OCI-LY7 (cell line): ENCODE measurements around the gene NOTCH2. TPM values are rescaled to one million over a fixed set of nuclear protein-coding genes. Genes with fewer than 3 reads are reported as not detected.

Source experiments
- BruUV-seq: library from RNA; stranded (reverse); fragments of 400-500 nt; replicated peaks from 2 replicates; lab custom pipeline; 2021; lab: Mats Ljungman, UMichigan
- CTCF ChIA-PET: fragments of 300-600 bp; sonication (Branson Sonifier 250); formaldehyde crosslinking; loops from one replicate; lab custom pipeline; 2022; ENCODE audit warnings: antibody characterized with exemption; ENCODE audit not compliant: unreplicated experiment; lab: Charles Lee
- POLR2A ChIA-PET: fragments of 300-600 bp; sonication (Branson Sonifier 250); formaldehyde crosslinking; loops from one replicate; lab custom pipeline; 2022; ENCODE audit warnings: antibody characterized with exemption; lab: Charles Lee
- DNase-seq: peaks from one replicate; pipeline ENCODE4 v3.0.0-alpha.2; 2015; ENCODE audit warnings: low spot score
- H2AFZ ChIP-seq: fragments of 200-600 bp; sonication (generic), shearing (Covaris generic); 2 replicates; pipeline ENCODE4 v1.6.1; 2014; ENCODE audit warnings: mild to moderate bottlenecking, antibody characterized with exemption, low read length, moderate library complexity
- H3K27ac ChIP-seq: fragments of 200-600 bp; sonication (generic); 2 replicates; pipeline ENCODE4 v1.5.1; 2014; ENCODE audit warnings: mixed run types, low read depth, mild to moderate bottlenecking, moderate library complexity, low read length, inconsistent platforms; ENCODE audit not compliant: poor library complexity, severe bottlenecking
- H3K36me3 ChIP-seq: fragments of 200-600 bp; sonication (generic); 2 replicates; pipeline ENCODE4 v1.6.1; 2014; ENCODE audit warnings: mild to moderate bottlenecking, antibody characterized with exemption, low read length, moderate library complexity, mixed read lengths; ENCODE audit not compliant: insufficient read depth
- H3K4me1 ChIP-seq: fragments of 200-600 bp; sonication (generic); 2 replicates; pipeline ENCODE4 v1.5.1; 2014; ENCODE audit warnings: mild to moderate bottlenecking, low read length; ENCODE audit not compliant: insufficient read depth, poor library complexity, severe bottlenecking
- H3K4me2 ChIP-seq: fragments of 200-600 bp; sonication (generic); 2 replicates; pipeline ENCODE4 v1.6.1; 2014; ENCODE audit warnings: mild to moderate bottlenecking, low read length
- H3K4me3 ChIP-seq: fragments of 200-600 bp; sonication (generic); 2 replicates; pipeline ENCODE4 v1.5.1; 2014; ENCODE audit warnings: mild to moderate bottlenecking, low read depth, low read length; ENCODE audit not compliant: poor library complexity, severe bottlenecking
- H3K79me2 ChIP-seq: fragments of 200-600 bp; sonication (generic); 2 replicates; pipeline ENCODE4 v1.6.1; 2016; ENCODE audit warnings: low read depth, mild to moderate bottlenecking, low read length, moderate library complexity, mixed read lengths; ENCODE audit not compliant: insufficient read depth
- H3K9me2 ChIP-seq: fragments of 200-600 bp; sonication (generic); 2 replicates; pipeline ENCODE4 v1.6.1; 2016; ENCODE audit warnings: mild to moderate bottlenecking, low read length, mixed read lengths; ENCODE audit not compliant: insufficient read depth
- H3K9me3 ChIP-seq: fragments of 200-600 bp; sonication (generic); 2 replicates; pipeline ENCODE4 v1.6.1; 2014; ENCODE audit warnings: mild to moderate bottlenecking, mixed run types, low read length, mixed read lengths
- H4K20me1 ChIP-seq: fragments of 200-600 bp; sonication (generic); 2 replicates; pipeline ENCODE4 v1.6.1; 2014; ENCODE audit warnings: mild to moderate bottlenecking, antibody characterized with exemption, low read length, moderate library complexity, mixed read lengths; ENCODE audit not compliant: insufficient read depth
- EZH2phosphoT487 ChIP-seq: fragments of 200-600 bp; sonication (generic); IDR thresholded peaks from 2 replicates; pipeline ENCODE4 v1.6.1; 2018; ENCODE audit warnings: low read depth, borderline replicate concordance, mild to moderate bottlenecking, mixed run types, antibody characterized with exemption, low read length, moderate library complexity, mixed read lengths
- intact Hi-C: fragments of 100-400 bp; cut with micrococcal nuclease; formaldehyde crosslinking; loops from one replicate; pipeline ENCODE4 v1.10.0; 2022; ENCODE audit not compliant: unreplicated experiment
- total RNA-seq, 2 experiments: library from RNA; depleted of rRNA in 1 of 2; stranded (reverse); fragments of >200 nt in 1 of 2; shearing (Covaris generic) in 1 of 2; gene quantifications; 2 replicates each; pipeline ENCODE4 v1.2.3, GENCODE V29; 2014 to 2022
- TF ChIP-seq, protein P1 (sequence below): fragments of 200-600 bp; sonication (generic); conservative IDR thresholded peaks from 2 replicates; pipeline ENCODE4 v1.5.1; 2014; ENCODE audit warnings: mild to moderate bottlenecking, antibody characterized with exemption, low read length, moderate library complexity, mixed read lengths

Gene NOTCH2
- total RNA-seq, 2 experiments from 2014 or later, result 31.0 to 50.6 TPM

DNA sequence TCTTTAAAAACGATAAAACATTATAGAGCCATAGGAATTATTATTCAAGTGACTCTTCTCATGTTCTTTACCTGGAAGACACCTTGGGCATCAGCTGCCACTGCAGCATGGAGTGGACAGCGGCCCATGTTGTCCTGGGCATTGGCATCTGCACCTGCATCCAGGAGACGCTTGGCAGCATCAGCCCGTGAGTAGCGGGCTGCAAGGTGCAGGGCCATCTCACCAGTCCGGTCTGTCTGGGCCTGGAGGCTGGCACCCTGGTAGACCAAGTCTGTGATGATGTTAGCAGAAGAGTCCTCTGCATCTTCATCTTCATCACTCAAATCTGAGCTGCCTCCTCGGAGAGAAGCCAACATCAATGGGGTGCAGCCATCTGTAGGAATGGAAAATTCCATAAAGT, 150.2 kb downstream of the NOTCH2 start:
- Histone ChIP-seq H3K9me2 (no peaks in the 10 kb centered on the region), H4K20me1 (no peaks in the 10 kb centered on the region), H3K27ac (no peak overlapping the region), H3K36me3 (peaks cover 90% of the 10 kb centered on the region), H3K9me3 (no peaks in the 10 kb centered on the region), H3K4me3 (no peak overlapping the region), H3K79me2 (no peaks in the 10 kb centered on the region), H2AFZ (no peak overlapping the region), H3K4me1 (no peaks in the 10 kb centered on the region), H3K4me2 (no peak overlapping the region)
- CTCF ChIA-PET, result no interaction called here
- POLR2A ChIA-PET, result no interaction called here
- intact Hi-C loops, result no loop called here
- no TSS peak for BruUV-seq
- no peak for TF ChIP-seq EZH2phosphoT487
- TF ChIP-seq, protein P1, sequence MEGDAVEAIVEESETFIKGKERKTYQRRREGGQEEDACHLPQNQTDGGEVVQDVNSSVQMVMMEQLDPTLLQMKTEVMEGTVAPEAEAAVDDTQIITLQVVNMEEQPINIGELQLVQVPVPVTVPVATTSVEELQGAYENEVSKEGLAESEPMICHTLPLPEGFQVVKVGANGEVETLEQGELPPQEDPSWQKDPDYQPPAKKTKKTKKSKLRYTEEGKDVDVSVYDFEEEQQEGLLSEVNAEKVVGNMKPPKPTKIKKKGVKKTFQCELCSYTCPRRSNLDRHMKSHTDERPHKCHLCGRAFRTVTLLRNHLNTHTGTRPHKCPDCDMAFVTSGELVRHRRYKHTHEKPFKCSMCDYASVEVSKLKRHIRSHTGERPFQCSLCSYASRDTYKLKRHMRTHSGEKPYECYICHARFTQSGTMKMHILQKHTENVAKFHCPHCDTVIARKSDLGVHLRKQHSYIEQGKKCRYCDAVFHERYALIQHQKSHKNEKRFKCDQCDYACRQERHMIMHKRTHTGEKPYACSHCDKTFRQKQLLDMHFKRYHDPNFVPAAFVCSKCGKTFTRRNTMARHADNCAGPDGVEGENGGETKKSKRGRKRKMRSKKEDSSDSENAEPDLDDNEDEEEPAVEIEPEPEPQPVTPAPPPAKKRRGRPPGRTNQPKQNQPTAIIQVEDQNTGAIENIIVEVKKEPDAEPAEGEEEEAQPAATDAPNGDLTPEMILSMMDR, result no peak
- no peak for DNase-seq

DNA sequence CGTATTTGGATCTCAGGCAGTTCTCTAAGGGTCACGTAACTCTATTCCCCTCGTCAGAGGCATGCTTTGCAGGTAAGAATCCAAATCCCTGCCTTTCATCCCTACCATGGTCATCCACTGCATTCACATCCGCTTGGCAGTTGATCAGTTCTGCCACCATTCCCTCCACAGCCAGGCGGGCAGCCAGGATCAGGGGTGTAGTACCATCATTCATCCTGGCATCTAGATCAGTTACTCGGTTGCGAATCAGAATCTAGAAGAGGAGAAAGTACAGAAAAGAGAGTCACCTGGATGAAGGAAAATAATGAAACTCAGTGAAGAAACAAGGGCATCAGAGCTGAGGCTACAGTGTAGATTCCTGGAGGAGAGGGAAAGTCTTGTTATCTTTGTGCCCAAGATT, 151.2 kb downstream of the NOTCH2 start:
- no TSS peak for BruUV-seq
- POLR2A ChIA-PET, result interaction anchor here (0.6 kb wide), 1 partner anchor 179 kb away, joined by 4 read pairs; no protein-coding TSS in a partner anchor

More for the DNA sequence above, 151.2 kb downstream of the NOTCH2 start:
- H3K9me2 ChIP-seq, result no peaks in the 10 kb centered on the region
- H4K20me1 ChIP-seq, result no peaks in the 10 kb centered on the region
- no peak overlapping the region for H3K4me3 ChIP-seq
- H3K4me1 ChIP-seq, result no peaks in the 10 kb centered on the region
- CTCF ChIA-PET, result no interaction called here
- H3K36me3 ChIP-seq, result peaks cover 83% of the 10 kb centered on the region
- no peaks in the 10 kb centered on the region for H3K9me3 ChIP-seq
- no peak overlapping the region for H2AFZ ChIP-seq
- H3K79me2 ChIP-seq, result no peaks in the 10 kb centered on the region
- TF ChIP-seq EZH2phosphoT487, result no peak
- TF ChIP-seq, protein P1, result no peak
- H3K27ac ChIP-seq, result no peak overlapping the region
- no peak for DNase-seq
- no peak overlapping the region for H3K4me2 ChIP-seq
- intact Hi-C loops, result no loop called here
